Glomerular endothelial cell (primary cell): Measurements from ENCODE around the gene LCN1. TPM values are rescaled to one million over a fixed set of nuclear protein-coding genes. Genes with fewer than 3 reads are reported as not detected.
"Not testable (repeated sequence)": the region's sequence is repeated elsewhere in the genome, so short reads cannot be mapped to it uniquely, and the experiment has no call there.

Source experiments
- DNase-seq: peaks from one replicate; pipeline ENCODE4 v3.0.0-alpha.2; 2011; ENCODE audit warnings: low read depth, low spot score; ENCODE audit errors: extremely low read depth
- total RNA-seq: library from RNA; depleted of rRNA; stranded (reverse); fragments of >200 nt; gene quantifications from 2 replicates; pipeline ENCODE4 v1.2.3, GENCODE V29; 2015

The LCN1 gene
- total RNA-seq, 1 donor from 2014 or later = not detected

DNA sequence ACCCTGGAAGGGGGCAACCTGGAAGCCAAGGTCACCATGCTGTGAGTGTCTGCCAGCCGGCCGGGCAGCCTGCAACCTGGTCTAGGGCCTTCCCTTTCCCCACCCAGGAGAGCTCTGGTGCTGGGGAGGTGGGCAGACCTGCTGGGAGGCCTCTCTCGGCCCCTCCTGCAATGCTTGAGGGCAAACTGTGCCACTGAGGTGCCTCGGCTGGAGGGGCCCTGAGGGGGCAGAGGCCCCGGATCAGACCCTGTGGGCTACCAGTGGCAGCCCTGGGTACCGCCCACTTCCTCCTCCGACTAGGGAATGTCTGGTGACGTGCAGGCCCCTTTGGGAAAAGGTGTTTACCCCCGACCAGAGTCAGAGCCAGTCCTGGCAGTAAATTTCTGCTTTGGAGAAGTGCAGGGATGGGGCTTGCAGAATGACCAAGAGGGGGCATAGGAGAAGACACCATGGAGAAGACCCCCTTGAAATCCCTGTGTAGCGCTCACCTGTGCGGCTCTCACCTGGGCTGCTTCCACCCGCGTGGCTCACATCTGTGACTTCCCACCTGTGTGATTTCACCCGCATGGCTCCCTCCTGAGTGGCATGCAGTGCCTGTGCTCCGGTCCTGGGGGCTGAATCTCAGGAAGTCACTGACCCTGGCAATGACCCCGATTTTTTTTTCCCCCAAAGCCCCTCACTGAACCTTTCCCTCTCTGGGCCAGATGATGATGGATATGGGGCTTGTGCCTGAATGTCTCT lies 1.1 kb downstream of the LCN1 start:
- DNase-seq = no peak

DNA sequence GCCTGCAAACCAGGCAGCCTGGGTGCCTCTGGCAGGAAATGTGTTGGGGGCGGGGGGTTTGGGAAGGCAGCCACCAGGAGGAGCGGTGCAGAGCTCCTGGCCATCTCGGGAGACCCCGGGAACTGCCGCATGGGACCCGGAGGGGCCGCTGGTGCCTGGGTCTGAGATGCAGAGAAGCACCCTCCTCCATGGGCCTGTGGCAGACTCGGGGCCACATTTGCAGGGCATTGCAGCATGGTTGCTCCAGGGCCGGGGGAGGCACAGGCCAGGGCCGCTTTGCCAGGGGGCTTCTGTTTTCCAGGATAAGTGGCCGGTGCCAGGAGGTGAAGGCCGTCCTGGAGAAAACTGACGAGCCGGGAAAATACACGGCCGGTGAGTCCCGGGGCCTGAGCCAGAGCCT lies 1.7 kb downstream of the LCN1 start:
- DNase-seq = no peak

DNA sequence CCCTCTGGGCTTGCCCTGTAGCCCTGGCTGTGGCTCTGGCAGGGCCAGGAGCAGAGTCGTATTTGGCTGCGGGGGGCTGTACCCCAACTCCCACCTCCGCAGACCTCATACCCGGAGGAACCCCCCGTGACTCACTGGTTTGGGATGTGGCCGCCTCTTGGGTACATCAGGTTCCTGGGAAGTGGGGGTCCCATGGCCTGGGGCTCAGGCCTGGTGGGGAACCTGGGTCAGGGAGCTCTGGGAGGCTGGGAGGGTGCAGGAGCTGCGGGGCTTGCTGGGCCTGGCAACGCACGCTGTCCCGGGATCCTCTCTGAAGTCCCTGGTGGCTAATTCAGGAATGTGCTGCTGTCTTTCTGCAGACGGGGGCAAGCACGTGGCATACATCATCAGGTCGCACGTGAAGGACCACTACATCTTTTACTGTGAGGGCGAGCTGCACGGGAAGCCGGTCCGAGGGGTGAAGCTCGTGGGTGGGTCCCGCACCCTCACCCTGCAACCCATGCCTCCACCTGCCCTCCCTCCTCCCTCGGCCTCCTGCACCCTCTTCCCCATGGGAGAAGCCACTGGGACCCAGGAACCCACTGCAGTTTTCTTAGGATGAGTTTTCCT lies 2.4 kb downstream of the LCN1 start:
- DNase-seq = no peak

DNA sequence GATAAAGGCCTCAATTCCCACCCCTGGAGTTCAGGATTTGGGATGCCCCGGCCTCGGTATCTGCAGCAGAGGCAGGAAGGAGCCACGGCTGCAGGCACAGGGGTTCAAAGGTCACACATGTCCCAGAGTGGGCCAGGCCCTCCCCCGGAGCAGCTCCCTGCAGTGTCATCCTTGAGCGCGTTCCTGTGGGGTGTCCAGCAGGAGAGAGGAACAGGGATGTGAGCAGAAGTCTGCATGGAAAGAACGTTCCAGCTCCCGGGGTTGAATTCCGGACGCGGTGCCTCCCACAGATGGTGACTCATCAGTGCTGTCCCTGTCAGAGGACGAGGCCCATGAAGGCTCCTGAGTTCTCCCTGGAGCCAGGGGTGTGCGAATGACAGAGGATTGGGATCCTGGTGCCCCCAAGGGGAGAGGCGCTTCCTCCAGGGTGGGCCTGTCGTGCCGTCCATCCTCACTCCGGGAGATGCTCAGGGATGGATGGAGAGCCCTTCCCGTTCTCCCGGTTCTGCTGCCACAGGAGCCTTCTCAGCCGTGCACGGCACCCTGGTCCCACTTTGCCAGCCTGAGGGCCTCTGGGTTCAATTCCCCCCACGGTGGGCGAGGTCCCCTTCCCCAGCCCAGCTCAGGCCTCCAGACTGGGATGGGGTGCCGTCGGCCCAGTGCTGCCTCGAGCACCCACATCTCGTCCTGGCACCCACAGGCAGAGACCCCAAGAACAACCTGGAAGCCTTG lies 3.1 kb downstream of the LCN1 start:
- no peak for DNase-seq

DNA sequence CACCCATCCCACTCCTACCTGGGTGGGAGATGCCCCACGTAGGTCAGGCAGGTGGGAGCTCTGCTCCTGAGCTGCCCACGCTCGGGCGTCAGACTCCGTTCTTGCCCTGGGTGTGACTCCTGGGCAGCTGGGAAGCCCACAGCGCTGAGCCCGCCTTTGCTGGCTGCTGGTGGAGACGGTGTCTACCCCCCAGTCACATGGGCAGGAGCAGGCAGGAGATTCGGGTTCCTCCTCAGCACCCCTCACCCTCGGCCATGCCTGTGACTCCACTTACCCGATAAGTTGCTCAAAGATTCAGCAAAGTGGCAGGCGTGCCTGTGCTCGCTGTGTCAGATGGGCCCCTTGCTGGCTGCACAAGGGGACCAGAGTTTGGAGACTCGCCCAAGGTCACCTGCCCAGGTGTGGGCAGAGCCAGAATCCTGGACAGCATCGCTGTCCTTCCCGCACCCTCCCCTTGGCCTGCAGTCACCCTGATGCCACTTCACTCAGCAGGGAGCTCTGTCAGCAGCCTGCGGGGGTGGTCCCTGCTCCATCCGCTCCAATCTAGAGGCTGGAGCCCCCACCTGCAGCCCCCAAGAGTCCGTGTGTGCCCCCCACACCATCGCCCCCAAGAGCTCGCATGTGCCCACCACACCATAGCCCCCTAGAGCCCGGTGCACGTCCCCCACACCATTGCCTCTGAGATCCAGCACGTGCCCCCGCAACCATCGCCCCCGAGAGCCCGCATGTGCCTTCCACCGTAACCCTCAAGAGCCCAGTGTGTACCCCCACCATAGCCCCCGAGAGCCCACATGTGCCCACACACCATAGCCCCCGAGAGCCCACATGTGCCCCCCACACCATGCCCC lies 4.2 kb downstream of the LCN1 start:
- no peak for DNase-seq

DNA sequence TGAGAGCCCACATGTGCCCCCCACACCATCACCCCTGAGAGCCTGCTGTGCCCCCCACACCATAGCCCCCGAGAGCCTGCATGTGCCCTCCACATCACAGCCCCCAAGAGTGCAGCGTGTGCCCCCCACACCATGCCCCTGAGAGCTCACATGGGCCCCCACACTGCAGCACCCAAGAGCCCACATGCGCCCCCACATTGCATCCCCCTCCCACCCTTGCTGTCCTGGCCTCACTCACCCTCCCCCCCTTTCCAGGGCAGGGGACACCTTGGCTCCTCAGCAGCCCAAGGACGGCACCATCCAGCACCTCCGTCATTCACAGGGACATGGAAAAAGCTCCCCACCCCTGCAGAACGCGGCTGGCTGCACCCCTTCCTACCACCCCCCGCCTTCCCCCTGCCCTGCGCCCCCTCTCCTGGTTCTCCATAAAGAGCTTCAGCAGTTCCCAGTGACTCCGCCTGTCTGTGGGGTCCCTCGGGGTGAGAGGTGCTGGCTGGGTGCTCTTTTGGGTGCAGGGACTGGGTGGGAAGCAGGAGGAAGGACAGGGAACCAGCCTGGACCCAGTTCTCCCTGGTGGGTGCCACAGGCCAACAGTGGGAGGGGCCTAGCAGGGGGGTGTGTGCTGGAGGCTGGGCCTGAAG lies 5.0 kb downstream of the LCN1 start:
- DNase-seq = no peak

DNA sequence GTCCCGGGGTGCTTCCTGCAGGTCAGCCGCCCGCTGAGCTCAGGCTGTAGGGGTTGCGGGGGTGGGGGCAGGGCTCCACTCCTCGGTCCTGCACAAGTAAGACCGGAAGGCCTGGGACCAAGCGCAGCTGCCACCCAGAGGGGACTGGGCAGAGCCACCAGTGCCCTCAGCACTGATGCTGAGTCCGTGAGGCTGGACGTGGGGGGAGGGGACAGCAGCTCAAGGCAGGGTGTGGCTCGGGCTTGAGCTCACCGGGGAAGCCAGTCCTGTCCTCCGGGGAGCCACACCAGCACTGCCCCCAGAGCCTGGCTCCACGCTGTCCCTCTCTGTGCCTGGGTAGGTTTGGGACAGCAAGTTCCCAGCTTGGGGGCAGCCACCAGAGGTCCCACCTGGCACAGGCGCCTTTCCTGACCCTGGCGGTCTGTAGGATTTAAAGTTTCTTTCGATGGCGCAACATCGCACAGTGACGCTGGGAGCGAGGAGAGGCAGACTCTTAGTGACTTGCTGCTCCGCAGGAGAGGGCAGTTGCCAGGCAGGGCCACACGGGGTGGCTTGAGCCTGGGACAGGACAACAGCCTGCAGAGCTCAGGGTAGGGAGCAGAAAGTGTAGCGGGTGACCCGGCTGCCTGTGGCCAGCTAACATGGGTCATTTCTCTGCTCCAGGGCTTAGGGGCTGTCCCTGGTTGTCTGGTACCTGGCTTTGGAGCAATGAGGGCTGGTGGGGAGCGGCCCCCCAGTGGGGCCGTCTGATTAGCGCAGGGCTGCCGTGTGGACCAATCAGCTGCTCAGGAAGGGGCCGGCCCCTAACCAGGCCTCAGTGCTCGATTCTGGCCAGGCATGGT lies 5.7 kb downstream of the LCN1 start:
- no peak for DNase-seq

DNA sequence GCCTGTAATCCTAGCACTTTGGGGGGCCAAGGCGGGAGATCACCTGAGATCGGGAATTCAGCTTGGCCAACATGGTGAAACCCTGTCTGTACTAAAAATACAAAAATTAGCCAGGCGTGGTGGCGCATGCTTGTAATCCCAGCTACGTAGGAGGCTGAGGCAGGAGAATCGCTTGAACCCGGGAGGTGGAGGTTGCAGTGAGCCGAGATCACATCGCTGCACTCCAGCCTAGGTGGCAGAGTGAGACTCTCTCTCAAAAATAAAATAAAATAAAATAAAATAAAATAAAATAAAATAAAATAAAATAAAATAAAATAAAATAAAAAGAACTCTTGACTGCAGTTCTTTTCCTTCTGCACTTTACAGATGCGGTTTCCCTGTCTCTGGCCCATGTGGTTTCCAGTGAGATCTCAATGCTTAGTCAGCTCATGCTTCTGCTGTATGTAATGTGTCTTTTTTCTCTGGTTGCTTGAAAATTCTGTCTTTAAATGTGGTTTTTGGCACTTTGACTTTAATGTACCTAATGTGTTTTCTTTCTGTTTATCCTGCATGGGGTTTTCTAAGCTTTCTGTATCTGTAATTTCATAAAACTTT lies 7.7 kb downstream of the LCN1 start:
- DNase-seq = not testable (repeated sequence)

DNA sequence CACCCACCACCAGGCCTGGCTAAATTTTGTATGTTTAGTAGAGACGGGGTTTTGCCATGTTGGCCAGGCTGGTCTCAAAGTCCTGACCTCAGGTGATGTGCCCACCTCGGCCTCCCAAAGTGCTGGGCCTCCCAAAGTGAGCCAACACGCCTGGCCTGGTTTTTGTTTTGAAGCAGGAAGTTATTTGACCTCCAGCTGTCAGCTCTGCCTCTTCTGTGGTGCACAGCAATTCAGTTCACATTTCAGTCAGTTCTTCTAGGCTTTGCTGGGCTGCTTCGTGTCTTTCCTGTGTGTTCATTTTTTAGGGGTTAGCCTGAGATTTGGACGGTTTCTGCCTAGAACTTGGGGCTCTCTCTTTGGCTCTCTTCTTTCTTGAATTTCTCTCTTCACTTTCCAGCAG lies 8.9 kb downstream of the LCN1 start:
- DNase-seq = no peak

DNA sequence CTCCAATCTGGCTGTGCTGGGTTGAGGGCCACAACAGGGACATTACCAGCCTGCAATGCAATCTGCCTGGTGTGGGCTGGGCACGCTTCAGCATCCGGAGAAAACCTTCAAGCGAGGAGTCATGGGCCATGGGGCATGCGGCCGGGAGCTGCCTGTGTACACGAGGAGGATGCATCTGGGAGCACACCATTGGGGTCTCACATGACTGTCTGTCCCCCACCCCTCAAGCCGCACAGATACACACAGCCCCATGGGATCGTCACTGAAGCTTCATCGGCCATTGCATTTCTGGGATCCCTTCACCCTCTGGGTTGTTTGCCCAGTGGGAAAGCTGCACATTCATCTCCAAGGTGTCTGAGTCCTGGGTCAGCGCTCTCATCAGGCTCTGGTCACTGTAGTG lies 9.9 kb downstream of the LCN1 start:
- DNase-seq = no peak

DNA sequence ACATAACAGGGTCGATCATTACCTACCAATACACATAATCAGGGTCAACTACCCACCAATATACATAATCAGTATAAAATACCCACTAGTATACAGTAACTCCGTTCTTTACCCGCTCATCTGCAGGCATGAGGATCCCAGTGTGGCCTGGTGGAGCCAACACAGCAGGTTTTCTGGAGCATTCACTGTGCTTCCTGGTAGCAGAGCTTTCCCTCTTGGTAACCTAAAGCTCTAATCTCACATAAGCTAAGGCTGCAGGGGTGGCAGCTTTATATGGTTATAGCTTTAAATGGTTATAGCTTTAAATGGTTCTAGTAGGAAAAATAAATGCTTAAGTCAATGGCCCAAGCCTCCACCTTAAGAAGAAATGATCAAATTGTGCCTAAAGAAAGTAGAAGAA lies 11.9 kb downstream of the LCN1 start:
- no peak for DNase-seq

DNA sequence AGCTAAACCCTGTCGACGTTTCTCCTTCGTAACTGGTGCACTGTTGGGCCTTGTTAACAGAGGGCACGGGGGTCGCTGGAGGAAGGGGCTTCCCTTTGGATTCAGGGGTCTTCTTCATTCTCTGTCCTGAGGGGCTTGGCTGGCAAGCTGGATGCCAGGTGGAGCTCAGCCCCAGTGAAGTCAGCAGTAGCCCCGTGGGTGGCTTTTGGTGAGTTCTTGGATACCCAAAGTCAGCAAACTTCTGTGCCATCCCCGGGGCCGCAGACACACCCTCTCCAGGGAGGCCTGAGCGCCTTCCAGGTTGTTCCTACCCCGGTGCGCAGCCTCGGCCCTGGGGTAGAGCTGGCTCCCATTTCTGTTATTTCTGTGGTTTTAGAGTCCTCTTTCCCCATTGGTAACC lies 12.4 kb downstream of the LCN1 start:
- DNase-seq = no peak

DNA sequence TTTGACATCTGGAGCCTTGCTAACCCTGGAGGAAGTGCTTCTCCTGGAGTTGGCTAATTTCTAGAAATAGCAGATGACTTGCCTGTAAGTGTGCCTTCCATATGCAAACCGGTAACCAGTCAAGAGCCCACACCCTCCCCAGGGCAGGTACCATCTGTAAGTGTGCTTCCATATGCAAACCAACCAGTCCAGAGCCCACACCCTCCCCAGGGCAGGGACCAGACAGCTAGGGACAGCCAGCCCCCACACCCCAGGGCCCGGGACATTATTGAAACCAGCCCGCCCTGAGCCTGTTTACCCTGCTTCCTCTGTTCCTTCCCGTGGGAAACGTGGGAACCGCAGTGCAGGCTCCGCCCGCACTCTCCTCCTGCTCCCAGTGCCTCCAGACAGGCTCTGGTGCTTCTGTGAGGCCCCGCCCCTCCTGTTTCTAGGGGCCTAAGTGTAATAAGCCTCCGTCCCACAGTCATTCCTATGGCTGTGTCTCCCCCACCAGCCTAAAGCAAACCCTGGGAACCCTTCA lies 13.0 kb downstream of the LCN1 start:
- not testable (repeated sequence) for DNase-seq

DNA sequence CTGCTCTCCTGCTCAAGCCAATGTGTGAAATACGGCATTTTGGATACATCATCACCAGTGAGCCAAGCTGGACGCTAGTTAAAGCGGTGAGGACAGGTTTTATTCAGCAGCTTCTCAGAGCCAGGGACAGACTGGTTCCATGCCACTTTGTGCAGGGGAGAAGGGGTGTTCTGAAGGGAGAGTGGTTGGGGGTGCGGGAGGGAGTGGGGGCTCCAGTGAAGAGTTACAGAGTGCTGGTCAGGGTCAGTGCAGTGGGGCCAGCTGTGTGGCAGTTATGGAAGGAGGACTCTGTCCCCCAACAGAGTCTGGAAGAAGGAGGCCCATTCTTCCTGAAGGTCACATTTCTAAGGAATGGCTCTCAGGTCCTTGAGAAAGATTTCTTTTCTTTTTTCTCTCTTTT lies 13.6 kb downstream of the LCN1 start:
- DNase-seq = not testable (repeated sequence)

DNA sequence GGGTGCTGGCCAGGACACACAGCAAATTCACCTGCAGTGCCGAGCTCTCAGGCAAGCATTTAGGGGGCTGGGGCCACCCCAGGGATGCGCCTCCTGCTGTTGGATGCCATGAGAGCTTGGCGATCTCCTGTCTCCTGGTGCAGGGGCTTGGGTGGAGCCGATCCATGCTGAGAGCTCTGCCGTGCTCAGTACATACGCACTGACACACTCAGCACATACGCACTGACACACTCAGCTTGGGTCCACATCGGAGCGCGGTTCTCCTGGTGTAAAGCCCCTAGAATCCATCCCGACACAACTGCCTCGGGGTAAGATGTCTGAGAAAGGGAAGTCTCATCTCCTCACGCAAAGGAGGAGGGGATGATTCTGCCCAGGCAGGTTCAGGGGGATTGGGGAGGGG lies 14.4 kb downstream of the LCN1 start:
- DNase-seq = not testable (repeated sequence)

DNA sequence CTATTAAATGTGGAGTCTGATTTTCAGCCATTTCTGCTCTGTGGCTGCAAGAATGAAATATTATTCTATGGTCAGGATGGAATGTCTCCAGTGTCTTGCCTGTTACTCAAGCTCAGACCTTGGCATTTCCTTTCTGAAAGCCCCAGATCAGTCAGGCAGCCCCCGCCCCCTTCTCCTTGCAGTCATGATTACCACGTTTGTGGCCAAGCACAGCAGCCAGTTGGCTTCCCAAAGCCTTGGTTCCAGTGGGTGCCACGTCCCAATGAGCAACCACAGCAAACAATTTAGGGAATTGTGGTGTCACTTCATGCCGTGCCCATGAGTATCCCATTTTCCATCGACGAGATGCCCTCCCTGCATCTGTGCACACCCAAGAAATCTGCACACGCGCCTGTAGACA lies 15.0 kb downstream of the LCN1 start:
- no peak for DNase-seq

DNA sequence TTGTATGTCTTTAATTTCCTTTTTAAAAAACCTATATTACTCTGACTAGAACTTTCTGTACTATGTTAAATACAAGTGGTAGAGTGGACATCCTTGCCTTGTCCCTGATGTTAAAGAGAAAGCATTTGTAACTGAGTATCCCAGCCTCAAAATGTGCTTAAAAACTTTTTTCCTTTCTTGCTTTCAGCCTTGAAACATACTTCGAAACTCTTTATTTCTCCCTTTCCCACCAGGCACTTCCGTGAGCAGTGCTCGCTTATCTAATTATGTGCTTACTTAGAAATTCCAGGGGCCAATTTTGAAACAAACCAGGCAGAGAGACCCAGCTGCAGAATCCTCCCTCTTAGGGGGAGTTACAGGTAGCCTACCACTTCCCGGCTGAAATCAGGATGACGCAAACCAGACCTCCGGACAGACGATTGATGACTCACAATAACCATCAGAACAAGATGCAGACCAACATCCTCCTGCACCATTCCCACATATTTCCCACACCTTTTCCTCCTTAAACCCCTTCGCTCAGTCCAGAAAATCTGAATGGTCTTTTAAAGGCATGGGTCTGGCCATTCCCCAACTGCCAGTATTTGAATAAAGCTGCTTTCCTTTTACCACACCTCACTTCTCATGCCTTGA lies 22.1 kb downstream of the LCN1 start:
- DNase-seq = not testable (repeated sequence)

DNA sequence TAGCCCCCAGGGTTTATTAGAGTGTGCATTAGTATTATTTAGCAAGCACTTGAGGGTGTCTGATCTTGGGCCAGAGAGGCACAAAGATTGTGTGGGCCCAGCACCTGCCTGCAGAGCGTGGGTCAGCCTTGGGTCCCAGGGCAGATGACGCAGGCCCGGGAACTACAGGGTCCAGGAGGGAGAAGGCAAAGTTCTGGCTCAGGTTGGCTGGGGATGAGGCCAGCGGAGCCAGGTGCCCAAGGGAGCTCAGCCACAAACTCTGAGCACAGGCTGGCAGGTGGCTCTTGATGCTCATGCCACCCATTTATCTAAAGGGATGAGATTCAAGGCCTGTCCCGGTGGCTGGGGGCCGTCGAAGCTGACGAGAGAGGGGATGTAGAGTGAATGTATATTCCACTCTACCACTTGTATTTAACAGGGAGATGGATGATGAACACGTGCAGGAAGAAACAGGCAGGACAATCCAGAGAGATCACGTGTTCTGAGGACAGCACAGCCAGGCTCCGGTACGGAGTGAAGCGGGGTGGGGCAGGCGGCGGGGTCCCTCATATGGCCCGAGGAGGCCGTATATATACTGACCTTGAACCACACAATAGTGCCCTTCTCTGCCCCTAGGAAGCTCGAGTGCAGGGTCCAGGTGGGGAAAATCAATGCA lies 23.9 kb downstream of the LCN1 start:
- DNase-seq = no peak
